SJCRH30 (cell line): ENCODE data around the gene MAGI2. TPM values are rescaled to one million over a fixed set of nuclear protein-coding genes. Genes with fewer than 3 reads are reported as not detected.
A peak's percentile ranks its signal among the peaks of the same experiment; 100 is the strongest.

ENCODE experiments used
- DNase-seq, 2 experiments: peaks; one replicate each; pipeline ENCODE4 v3.0.0-alpha.2; 2015 to 2020
- H3K27ac ChIP-seq: fragments of 250-450 bp; sonication (Bioruptor Pico); 2 replicates; pipeline ENCODE4 v1.5.1; 2020; ENCODE audit warnings: mild to moderate bottlenecking, moderate library complexity
- H3K27me3 ChIP-seq: fragments of 250-450 bp; sonication (Bioruptor Pico); 2 replicates; pipeline ENCODE4 v1.5.1; 2020; ENCODE audit warnings: mild to moderate bottlenecking, moderate library complexity
- H3K36me3 ChIP-seq: fragments of 250-450 bp; sonication (Bioruptor Pico); 2 replicates; pipeline ENCODE4 v1.5.1; 2020; ENCODE audit warnings: mild to moderate bottlenecking, moderate library complexity
- H3K4me1 ChIP-seq: fragments of 250-450 bp; sonication (Bioruptor Pico); 2 replicates; pipeline ENCODE4 v1.5.1; 2020; ENCODE audit warnings: mild to moderate bottlenecking, moderate library complexity
- H3K4me3 ChIP-seq: fragments of 250-450 bp; sonication (Bioruptor Pico); 2 replicates; pipeline ENCODE4 v1.5.1; 2020; ENCODE audit warnings: mild to moderate bottlenecking, moderate library complexity
- H3K9me3 ChIP-seq: fragments of 250-450 bp; sonication (Bioruptor Pico); replicated peaks from 2 replicates; pipeline ENCODE4 v1.5.1; 2020; ENCODE audit warnings: mild to moderate bottlenecking, moderate library complexity
- total RNA-seq: library from RNA; depleted of rRNA; stranded (reverse); fragments of >200 nt; shearing (Covaris generic); gene quantifications from 2 replicates; pipeline ENCODE4 v1.2.3, GENCODE V29; 2014

The MAGI2 gene
- total RNA-seq, 1 experiment from 2014 or later: 2.4 TPM

GRCh38 chr7:78576236-78576635 is 877.2 kb downstream of the MAGI2 start:
- Histone ChIP-seq H3K27me3 (no peaks in the 10 kb centered on the region), H3K4me1 (no peaks in the 10 kb centered on the region), H3K9me3 (no peaks in the 10 kb centered on the region), H3K27ac (no peak overlapping the region), H3K4me3 (no peak overlapping the region), H3K36me3 (no peaks in the 10 kb centered on the region; the same call in 1 of the 2 replicates)
- no peak for DNase-seq

GRCh38 chr7:78571292-78571691 is 882.2 kb downstream of the MAGI2 start:
- Histone ChIP-seq H3K4me1 (no peaks in the 10 kb centered on the region), H3K27ac (no peak overlapping the region), H3K4me3 (no peak overlapping the region), H3K27me3 (no peaks in the 10 kb centered on the region), H3K9me3 (no peaks in the 10 kb centered on the region), H3K36me3 (no peaks in the 10 kb centered on the region)
- no peak for DNase-seq

- H3K4me3 ChIP-seq: no peak overlapping the region
- no peaks in the 10 kb centered on the region for H3K4me1 ChIP-seq
- DNase-seq: no peak
- no peaks in the 10 kb centered on the region for H3K36me3 ChIP-seq
- no peaks in the 10 kb centered on the region for H3K9me3 ChIP-seq
- no peak overlapping the region for H3K27ac ChIP-seq
- H3K27me3 ChIP-seq: no peaks in the 10 kb centered on the region
Measured at GRCh38 chr7:78568690-78569089, 884.8 kb downstream of the MAGI2 start.

- no peak for DNase-seq
- H3K4me1 ChIP-seq: no peaks in the 10 kb centered on the region
- no peaks in the 10 kb centered on the region for H3K36me3 ChIP-seq
- no peaks in the 10 kb centered on the region for H3K27me3 ChIP-seq
- H3K4me3 ChIP-seq: no peak overlapping the region
- no peaks in the 10 kb centered on the region for H3K9me3 ChIP-seq
- no peak overlapping the region for H3K27ac ChIP-seq
Measured at GRCh38 chr7:78567836-78568235, 885.6 kb downstream of the MAGI2 start.

- Histone ChIP-seq H3K4me3 (no peak overlapping the region), H3K27ac (no peak overlapping the region), H3K36me3 (no peaks in the 10 kb centered on the region), H3K4me1 (no peaks in the 10 kb centered on the region; the same call in 1 of the 2 replicates), H3K27me3 (no peaks in the 10 kb centered on the region), H3K9me3 (no peaks in the 10 kb centered on the region)
- DNase-seq: no peak
Measured at GRCh38 chr7:78565784-78566183, 887.7 kb downstream of the MAGI2 start.

GRCh38 chr7:78563191-78563590 is 890.3 kb downstream of the MAGI2 start:
- Histone ChIP-seq H3K9me3 (no peaks in the 10 kb centered on the region), H3K27ac (no peak overlapping the region), H3K4me3 (no peak overlapping the region), H3K36me3 (no peaks in the 10 kb centered on the region), H3K4me1 (no peaks in the 10 kb centered on the region; the same call in 1 of the 2 replicates), H3K27me3 (no peaks in the 10 kb centered on the region; the same call in 1 of the 2 replicates)
- no peak for DNase-seq

- Histone ChIP-seq H3K36me3 (no peaks in the 10 kb centered on the region), H3K4me3 (no peak overlapping the region), H3K27ac (no peak overlapping the region), H3K9me3 (no peaks in the 10 kb centered on the region), H3K27me3 (no peaks in the 10 kb centered on the region; the same call in 1 of the 2 replicates), H3K4me1 (no peaks in the 10 kb centered on the region; the same call in 1 of the 2 replicates)
- no peak for DNase-seq
Measured at GRCh38 chr7:78562191-78562590, 891.3 kb downstream of the MAGI2 start.

GRCh38 chr7:78558566-78558965 is 894.9 kb downstream of the MAGI2 start:
- no peak overlapping the region for H3K27ac ChIP-seq
- H3K4me1 ChIP-seq: no peaks in the 10 kb centered on the region; the same call in 1 of the 2 replicates
- H3K36me3 ChIP-seq: no peaks in the 10 kb centered on the region
- DNase-seq: peak in 1 of 2 experiments; percentile 20
- no peak overlapping the region for H3K4me3 ChIP-seq
- H3K27me3 ChIP-seq: no peaks in the 10 kb centered on the region; the same call in 1 of the 2 replicates
- no peaks in the 10 kb centered on the region for H3K9me3 ChIP-seq

- H3K27ac ChIP-seq: no peak overlapping the region
- H3K27me3 ChIP-seq: no peaks in the 10 kb centered on the region
- DNase-seq: peak in 1 of 2 experiments; percentile 53
- H3K36me3 ChIP-seq: no peaks in the 10 kb centered on the region
- H3K4me3 ChIP-seq: no peak overlapping the region
- peaks cover 8% of the 10 kb centered on the region for H3K4me1 ChIP-seq
- no peaks in the 10 kb centered on the region for H3K9me3 ChIP-seq
Measured at GRCh38 chr7:78543976-78544375, 909.5 kb downstream of the MAGI2 start.

GRCh38 chr7:78542981-78543380 is 910.5 kb downstream of the MAGI2 start:
- H3K4me3 ChIP-seq: no peak overlapping the region
- H3K27ac ChIP-seq: no peak overlapping the region
- peaks cover 8% of the 10 kb centered on the region for H3K4me1 ChIP-seq
- no peaks in the 10 kb centered on the region for H3K9me3 ChIP-seq
- no peaks in the 10 kb centered on the region for H3K36me3 ChIP-seq
- DNase-seq: no peak
- no peaks in the 10 kb centered on the region for H3K27me3 ChIP-seq

GRCh38 chr7:78542541-78542940 is 910.9 kb downstream of the MAGI2 start:
- Histone ChIP-seq H3K27me3 (no peaks in the 10 kb centered on the region), H3K4me3 (no peak overlapping the region), H3K27ac (no peak overlapping the region), H3K4me1 (peaks cover 8% of the 10 kb centered on the region), H3K9me3 (no peaks in the 10 kb centered on the region), H3K36me3 (no peaks in the 10 kb centered on the region)
- DNase-seq: no peak

GRCh38 chr7:78539825-78540224 is 913.6 kb downstream of the MAGI2 start:
- H3K4me3 ChIP-seq: no peak overlapping the region
- no peaks in the 10 kb centered on the region for H3K27me3 ChIP-seq
- H3K9me3 ChIP-seq: no peaks in the 10 kb centered on the region
- no peak for DNase-seq
- no peak overlapping the region for H3K27ac ChIP-seq
- no peaks in the 10 kb centered on the region for H3K36me3 ChIP-seq
- peaks cover 8% of the 10 kb centered on the region for H3K4me1 ChIP-seq

- H3K4me3 ChIP-seq: no peak overlapping the region
- no peaks in the 10 kb centered on the region for H3K36me3 ChIP-seq
- no peak for DNase-seq
- H3K27me3 ChIP-seq: no peaks in the 10 kb centered on the region
- H3K9me3 ChIP-seq: no peaks in the 10 kb centered on the region
- H3K4me1 ChIP-seq: no peaks in the 10 kb centered on the region
- H3K27ac ChIP-seq: no peak overlapping the region
Measured at GRCh38 chr7:78535655-78536054, 917.8 kb downstream of the MAGI2 start.

- peak in 1 of 2 experiments; percentile 23 for DNase-seq
- Histone ChIP-seq H3K4me1 (no peaks in the 10 kb centered on the region; the same call in 1 of the 2 replicates), H3K27me3 (no peaks in the 10 kb centered on the region), H3K27ac (no peak overlapping the region), H3K4me3 (no peak overlapping the region), H3K9me3 (0 out of 2 replicates have a peak, but pooled peaks cover 4% of the 10 kb centered on the region), H3K36me3 (no peaks in the 10 kb centered on the region)
Measured at GRCh38 chr7:78530351-78530750, 923.1 kb downstream of the MAGI2 start.

GRCh38 chr7:78529392-78529791 is 924.1 kb downstream of the MAGI2 start:
- Histone ChIP-seq H3K27me3 (no peaks in the 10 kb centered on the region), H3K4me1 (no peaks in the 10 kb centered on the region; the same call in 1 of the 2 replicates), H3K36me3 (no peaks in the 10 kb centered on the region), H3K9me3 (0 out of 2 replicates have a peak, but pooled peaks cover 4% of the 10 kb centered on the region), H3K4me3 (no peak overlapping the region), H3K27ac (no peak overlapping the region)
- no peak for DNase-seq

GRCh38 chr7:78528964-78529363 is 924.5 kb downstream of the MAGI2 start:
- Histone ChIP-seq H3K27ac (no peak overlapping the region), H3K4me3 (no peak overlapping the region), H3K27me3 (no peaks in the 10 kb centered on the region), H3K9me3 (0 out of 2 replicates have a peak, but pooled peaks cover 4% of the 10 kb centered on the region), H3K36me3 (no peaks in the 10 kb centered on the region), H3K4me1 (no peaks in the 10 kb centered on the region; the same call in 1 of the 2 replicates)
- no peak for DNase-seq
